GM18498 (cell line): ENCODE measurements around the gene TBL1XR1.
"Not testable (repeated sequence)": the region's sequence is repeated elsewhere in the genome, so short reads cannot be mapped to it uniquely, and the experiment has no call there.

Experiments
- ATAC-seq: cut with Tn5 transposase; IDR thresholded peaks from one replicate; pipeline ENCODE4 v1.9.1; 2021; ENCODE audit warnings: mild to moderate bottlenecking, moderate library complexity; ENCODE audit not compliant: unreplicated experiment

The TBL1XR1 gene

DNA sequence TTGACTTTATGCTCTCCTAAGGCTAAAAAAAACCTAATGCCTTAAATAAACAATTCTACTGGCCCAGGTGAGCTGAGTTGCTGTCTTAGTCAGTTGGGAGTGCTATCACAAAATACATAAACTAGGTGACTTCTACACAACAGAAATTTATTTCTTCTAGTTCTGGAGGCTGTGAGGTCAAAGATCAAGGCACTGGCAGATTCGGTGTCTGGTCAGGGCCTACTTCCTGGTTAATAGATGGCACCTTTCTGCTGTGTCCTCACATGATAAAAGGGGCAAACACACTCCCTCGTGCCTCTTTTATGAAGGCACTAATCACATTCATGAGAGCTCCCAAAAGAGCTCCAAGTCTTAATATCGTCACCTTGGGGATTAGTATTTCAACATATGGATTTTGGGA lies 11.5 kb upstream of the TBL1XR1 start:
- ATAC-seq = no peak

- no peak for ATAC-seq
These were observed 10.9 kb upstream of the TBL1XR1 start for GRCh38 chr3:177208223-177208622.

DNA sequence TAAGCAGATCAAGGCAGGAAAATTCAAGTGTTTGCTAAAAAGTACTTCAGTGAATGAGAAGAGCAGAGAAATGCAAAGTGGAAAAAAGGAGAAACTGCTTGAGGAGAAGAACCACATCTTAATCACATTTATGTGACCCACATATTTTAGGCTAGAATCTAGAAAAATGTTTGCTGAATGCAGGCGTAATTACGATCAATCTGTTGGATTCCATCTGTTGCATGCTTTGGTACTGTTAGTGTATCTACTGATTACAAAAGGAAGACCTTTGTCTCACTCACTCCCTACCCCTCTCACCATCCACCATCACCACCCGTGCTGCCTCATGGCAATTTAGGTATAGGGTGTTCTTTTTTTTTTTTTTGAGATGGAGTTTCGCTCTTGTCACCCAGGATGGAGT lies 9.7 kb upstream of the TBL1XR1 start:
- no peak for ATAC-seq

DNA sequence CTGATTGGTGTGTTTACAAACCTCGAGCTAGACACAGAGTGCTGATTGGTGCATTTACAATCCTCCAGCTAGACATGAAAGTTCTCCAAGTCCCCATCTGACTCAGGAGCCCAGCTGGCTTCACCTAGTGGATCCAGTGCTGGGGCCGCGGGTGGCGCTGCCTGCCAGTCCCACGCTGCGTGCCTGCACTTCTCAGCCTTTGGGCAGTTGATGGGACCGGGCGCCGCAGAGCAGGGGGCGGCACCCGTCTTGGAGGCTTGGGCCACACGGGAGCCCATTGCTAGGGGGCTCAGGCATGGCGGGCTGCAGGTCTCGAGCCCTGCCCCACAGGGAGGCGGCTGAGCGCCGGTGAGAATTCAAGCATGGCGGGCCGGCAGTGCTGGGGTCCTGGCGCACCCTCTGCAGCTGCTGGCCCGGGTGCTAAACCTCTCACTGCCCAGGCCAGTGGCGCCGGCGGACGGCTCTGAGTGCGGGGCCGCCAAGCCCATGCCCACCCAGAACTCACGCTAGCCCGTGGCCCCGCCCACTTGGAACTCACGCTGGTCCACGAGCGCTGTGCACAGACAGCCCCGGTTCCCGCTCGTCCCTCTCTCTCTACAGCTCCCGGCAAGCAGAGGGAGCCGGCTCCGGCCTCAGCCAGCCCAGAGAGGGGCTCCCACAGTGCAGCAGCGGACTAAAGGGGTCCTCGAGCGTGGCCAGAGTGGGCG lies 6.6 kb upstream of the TBL1XR1 start:
- no peak for ATAC-seq

DNA sequence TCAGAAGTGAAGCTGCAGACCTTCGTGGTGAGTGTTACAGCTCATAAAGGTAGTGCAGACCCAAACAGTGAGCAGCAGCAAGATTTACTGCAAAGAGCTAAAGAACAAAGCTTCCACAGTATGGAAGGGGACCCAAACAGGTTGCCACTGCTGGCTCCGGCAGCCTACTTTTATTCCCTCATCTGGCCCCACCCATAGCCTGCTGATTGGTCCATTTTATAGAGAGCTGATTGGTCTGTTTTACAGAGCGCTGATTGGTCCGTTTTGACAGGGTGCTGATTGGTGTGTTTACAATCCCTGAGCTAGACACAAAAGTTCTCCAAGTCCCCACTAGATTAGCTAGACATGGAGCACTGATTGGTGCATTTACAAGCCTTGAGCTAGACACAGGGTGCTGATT lies 5.7 kb upstream of the TBL1XR1 start:
- not testable (repeated sequence) for ATAC-seq

DNA sequence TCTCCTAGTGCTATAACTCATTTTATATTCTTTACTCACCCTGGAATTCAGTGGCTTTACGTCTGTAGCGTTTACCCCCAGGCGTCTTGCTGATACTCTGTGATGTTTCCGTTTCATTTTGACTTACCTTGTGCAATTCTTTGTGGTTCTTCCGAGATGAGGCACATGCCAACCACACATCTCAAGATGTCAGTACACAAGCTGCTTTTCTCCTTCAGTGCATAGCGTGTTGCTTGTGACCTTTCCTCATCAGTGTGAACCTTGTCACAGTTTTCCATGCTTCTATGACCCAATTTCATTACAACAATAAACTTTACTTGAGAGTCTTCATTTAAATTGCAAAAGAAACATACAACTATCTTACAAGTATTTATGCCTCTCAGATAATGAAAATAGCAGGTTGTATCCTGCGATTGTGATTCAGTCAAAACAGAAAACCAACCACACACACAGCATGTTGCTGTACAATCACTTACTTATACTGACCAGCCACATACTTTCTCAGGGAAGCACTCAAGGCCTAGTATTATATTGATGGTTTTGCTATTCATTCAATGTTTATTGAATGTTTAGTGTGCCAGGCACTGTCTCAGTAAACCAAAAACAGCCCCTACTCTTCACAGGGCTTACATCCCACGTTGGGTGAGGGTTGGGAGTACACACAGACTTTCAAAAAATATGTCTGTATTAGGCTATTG lies 4.6 kb upstream of the TBL1XR1 start:
- peak; percentile 80 for ATAC-seq

DNA sequence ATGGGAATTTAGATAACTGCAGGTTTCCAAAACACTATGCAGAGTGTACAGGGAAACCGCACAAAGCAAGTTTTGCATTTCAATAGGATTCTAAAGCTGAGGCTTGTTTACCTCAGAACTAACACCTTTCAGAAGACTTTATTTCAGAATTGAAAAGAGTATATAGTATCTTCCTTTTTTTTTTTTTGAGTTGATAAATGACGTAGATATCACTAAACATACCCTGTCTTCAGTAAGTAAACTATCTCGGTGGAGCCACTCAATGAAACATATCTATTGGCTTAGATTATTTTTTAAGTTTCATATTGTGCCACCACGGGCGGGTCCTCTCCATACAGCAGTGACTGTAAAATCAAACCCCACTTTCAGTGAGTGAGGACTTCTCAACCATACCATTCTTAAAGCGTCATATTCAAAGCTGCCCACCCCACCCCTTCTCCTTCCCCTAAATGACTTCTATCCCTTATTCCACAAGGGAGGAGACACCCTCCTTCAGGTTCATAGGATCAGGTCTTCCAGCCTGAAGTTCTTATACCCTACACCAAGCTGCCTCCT lies 2.0 kb upstream of the TBL1XR1 start:
- no peak for ATAC-seq

DNA sequence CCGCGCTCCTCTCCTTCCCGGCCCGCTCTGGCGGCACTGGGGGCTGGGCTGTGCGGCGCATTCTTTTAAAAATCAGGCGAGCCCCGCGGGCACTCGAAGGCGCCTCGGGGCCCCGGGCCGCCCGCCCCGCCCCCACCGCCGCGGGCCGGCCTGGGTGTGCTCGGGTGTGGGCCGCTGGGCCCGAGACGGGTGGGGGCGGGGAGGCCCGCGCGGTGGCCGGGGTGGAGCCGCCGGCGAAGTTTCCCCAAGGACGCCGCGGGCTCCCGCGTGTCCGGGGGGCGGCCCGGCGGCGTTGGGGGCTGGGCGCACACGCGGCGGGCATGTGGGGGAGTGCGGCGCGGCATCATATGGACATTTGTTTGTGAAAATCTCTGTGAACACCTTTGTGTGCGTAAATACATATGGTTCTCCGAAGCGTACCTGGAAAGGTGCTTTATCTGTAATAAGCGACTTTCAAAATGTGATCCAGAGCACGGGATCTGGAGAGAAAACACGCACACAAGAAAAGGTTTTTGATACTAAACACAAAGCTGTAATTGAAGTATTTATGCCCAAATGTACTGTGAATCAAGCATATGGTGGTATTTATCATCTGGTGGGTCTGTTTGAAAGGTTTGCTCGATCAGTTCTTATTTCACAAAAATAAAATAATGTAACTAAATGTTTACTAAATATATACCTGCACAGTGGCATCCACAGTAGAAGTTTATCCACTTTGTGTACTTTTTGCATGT lies 612 bp upstream of the TBL1XR1 start:
- ATAC-seq = peak; percentile 47

GRCh38 chr3:177196456-177197040 lies 734 bp downstream of the TBL1XR1 start:
- ATAC-seq = no peak

DNA sequence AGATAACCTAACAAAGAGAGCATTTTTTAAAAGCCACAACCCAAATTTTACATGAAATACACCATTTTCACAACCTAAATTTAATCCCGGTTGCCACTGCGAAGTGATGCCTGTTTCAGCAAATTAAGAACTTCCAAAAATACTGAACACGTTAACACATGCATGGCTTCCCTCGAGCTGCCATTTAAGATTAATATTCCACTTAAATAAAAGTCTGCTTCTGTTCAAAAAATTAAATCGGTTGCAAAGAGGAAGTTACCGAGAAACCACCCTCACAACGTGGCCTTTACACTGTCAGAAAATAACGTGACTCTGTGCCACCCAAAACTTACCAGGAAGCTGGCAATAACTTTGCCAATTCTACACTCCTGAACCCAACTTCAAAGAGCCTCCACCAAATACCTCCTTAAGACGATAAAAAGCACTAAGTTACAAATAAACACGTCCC lies 1.2 kb downstream of the TBL1XR1 start:
- no peak for ATAC-seq

DNA sequence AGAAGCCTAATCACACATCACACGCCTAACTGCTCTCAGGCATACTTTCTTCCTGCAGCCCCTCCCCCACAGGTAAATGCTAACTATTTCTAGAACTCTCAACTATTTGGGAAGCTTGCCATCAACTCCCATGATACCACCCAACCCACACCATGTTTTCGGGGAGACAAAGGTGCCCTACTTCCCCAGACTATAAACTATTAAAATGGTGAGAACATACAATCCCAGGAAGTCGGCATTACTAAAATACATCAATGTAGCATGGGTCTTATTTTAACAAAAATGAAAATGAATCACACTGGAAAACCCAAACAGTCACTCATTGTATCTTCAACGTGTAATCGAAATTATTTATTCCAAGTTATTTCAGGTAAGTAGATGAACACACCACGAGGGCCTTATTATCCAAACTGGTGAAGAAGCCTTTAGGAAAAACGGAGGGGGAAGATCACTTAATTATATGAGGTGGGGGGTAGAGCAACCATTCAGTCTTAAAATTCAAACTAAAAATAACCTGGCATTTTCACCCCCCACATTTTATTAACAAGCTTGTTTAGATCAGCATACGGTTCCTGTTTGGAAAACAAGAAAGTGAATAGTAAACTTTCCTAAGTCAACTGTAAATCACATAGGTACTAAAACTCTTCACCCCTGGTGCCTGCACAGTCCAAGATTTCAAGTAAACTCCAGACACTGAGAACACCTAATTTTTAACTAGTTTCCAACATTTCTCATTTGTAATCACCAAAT lies 1.9 kb downstream of the TBL1XR1 start:
- no peak for ATAC-seq

GRCh38 chr3:177194299-177194698 lies 3.0 kb downstream of the TBL1XR1 start:
- no peak for ATAC-seq

DNA sequence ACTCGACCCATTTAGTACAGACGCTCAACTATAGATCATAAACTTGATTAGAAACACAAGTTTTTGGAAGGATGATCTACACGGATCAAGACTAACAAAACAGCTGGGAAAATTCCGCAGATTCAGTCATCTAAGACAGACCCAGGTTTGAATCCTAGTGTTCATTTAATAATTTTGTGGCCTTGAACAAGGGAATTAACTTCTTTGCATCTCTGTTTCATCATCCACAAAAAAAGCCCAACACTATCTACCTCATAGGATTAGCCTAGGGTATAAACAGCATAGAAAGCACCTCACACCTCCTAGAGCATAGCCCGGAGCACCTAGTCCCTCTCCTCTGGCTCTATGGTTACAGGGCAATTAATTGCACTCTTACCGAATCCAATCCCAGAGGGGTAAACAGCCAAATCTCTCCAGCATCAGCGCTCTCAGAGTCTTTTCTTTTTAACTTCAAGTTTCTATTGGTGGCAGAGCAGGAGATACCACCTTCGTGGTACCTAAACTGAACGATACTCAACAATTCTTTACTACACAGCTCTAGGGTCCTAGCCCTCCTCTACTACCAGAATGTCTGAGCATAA lies 3.5 kb downstream of the TBL1XR1 start:
- no peak for ATAC-seq

DNA sequence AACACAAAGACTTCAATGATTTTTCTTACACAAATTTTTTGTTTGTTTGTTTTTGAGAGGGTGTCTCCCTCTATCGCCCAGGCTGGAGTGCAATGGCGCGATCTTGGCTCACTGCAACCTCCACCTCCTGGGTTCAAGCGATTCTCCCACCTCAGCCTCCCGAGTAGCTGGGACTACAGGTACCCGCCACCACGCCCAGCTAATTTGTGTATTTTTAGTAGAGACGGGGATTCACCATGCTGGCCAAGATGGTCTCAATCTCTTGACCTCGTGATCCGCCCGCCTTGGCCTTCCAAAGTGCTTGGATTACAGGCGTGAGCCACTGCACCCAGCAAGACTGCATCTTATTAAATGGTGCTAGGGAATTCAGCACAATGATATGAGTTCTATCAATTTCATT lies 4.0 kb downstream of the TBL1XR1 start:
- ATAC-seq = not testable (repeated sequence)

GRCh38 chr3:177190756-177191681 lies 6.3 kb downstream of the TBL1XR1 start:
- no peak for ATAC-seq

DNA sequence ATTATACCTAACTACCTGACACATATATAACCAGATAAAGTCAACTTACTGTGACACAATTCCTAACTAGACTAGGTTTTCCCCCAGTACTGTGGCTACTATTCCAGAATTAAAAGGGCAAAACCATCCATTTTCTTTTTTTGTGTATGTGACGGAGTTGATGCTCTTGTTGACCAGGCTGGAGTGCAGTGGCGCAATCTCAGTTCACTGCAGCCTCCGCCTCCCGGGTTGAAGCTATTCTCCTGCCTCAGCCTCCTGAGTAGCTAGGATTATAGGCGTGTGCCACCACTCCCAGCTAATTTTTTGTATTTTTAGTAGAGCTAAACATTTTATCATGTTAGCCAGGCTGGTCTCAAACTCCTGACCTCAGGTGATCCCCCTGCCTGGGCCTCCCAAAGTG lies 7.1 kb downstream of the TBL1XR1 start:
- not testable (repeated sequence) for ATAC-seq

DNA sequence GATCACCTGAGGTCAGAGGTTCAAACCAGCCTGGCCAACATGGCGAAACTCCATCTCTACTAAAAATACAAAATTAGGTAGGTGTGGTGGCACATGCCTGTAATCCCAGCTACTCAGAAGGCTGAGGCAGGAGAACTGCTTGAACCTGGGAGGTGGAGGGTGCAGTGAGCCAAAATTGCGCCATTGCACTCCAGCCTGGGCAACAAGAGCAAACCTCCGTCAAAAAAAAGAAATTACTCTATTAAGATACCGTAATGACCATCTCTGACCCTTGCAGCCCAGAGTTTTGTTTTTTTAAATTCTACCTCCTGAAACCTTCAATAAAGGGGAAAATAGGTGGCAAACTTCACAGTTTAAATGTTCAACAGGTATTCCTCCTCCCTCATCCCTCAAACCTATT lies 9.0 kb downstream of the TBL1XR1 start:
- ATAC-seq = not testable (repeated sequence)

GRCh38 chr3:177186306-177186705 lies 11.0 kb downstream of the TBL1XR1 start:
- ATAC-seq = no peak

DNA sequence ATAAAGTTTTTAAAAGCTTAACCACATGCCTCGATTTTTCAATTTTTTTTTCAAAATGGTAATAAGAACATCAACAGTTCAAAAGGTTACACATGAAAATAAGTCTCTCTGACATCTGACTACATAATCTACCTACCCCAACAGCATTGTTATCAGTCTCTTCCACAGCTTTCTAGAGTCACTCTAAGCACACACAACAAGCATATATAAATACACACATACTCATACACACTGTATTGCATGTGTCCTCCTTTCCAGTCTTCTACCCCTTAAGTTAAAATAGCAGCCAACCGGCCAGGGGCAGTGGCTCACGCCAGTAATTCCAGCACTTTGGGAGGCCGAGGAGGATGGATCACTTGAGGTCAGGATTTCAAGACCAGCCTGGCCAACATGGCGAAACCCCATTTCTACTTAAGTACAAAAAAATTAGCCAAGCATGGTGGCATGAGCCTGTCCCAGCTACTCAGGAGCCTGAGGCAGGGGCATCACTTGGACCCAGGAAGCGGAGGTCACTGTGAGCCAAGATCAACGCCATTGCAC lies 12.2 kb downstream of the TBL1XR1 start:
- ATAC-seq = peak; percentile 34
